Endothelial cell of umbilical vein (primary cell): ENCODE results near the gene UCP3. TPM values are rescaled to one million over a fixed set of nuclear protein-coding genes. Genes with fewer than 3 reads are reported as not detected.
A peak's percentile ranks its signal among the peaks of the same experiment; 100 is the strongest.

Experiments used
- Bru-seq: library from RNA; stranded (reverse); fragments of 400-500 nt; gene quantifications from one replicate; lab custom pipeline; 2021; lab: Mats Ljungman, UMichigan
- BruChase-seq, 2 experiments: library from RNA; stranded (reverse); fragments of 400-500 nt; gene quantifications; one replicate each; lab custom pipeline; 2021; lab: Mats Ljungman, UMichigan
- BruUV-seq: library from RNA; stranded (reverse); fragments of 400-500 nt; replicated peaks from 2 replicates; lab custom pipeline; 2021; lab: Mats Ljungman, UMichigan
- CTCF ChIA-PET: fragments of 300-600, 350-600 bp; sonication (Branson Sonifier 250); formaldehyde crosslinking; loops from one replicate; lab custom pipeline; 2021; ENCODE audit warnings: antibody characterized with exemption, inconsistent platforms; lab: Charles Lee
- POLR2A ChIA-PET: fragments of 300-600, 350-600 bp; sonication (Branson Sonifier 250); formaldehyde crosslinking; loops from one replicate; lab custom pipeline; 2021; ENCODE audit warnings: antibody characterized with exemption, inconsistent platforms; lab: Charles Lee
- DNase-seq: peaks from one replicate; pipeline ENCODE4 v3.0.0-alpha.2; 2011; ENCODE audit warnings: low read depth, low spot score
- FAIRE-seq: peaks from 2 replicates; lab custom pipeline; 2011; peaks lifted over from hg19 to GRCh38; lab: Jason Lieb, UNC
- H2AFZ ChIP-seq: 2 replicates; pipeline ENCODE4 v1.6.0; 2012; ENCODE audit warnings: low read depth, low read length, control low read depth, inconsistent platforms
- H3K27ac ChIP-seq: 2 replicates; pipeline ENCODE4 v1.5.1; 2011; ENCODE audit warnings: low read depth, mild to moderate bottlenecking, control low read depth, low read length, moderate library complexity; ENCODE audit not compliant: insufficient read depth
- H3K27me3 ChIP-seq, 2 experiments: 2 replicates each; pipeline versions ENCODE4 v1.6.0 to v1.6.1; 2011; ENCODE audit warnings: low read length in 2 of 2, mixed read lengths in 1 of 2; ENCODE audit not compliant: control insufficient read depth in 2 of 2, insufficient read depth in 2 of 2
- H3K36me3 ChIP-seq, 2 experiments: 2 replicates in 1 of 2; 3 replicates in 1 of 2; pipeline ENCODE4 v1.5.1; 2011; ENCODE audit warnings: low read length in 2 of 2, mild to moderate bottlenecking in 1 of 2, moderate library complexity in 1 of 2; ENCODE audit not compliant: control insufficient read depth in 2 of 2, insufficient read depth in 2 of 2; ENCODE audit errors: extremely low read depth in 1 of 2
- H3K4me1 ChIP-seq: 3 replicates; pipeline ENCODE4 v1.5.1; 2011; ENCODE audit warnings: mild to moderate bottlenecking, low read length; ENCODE audit not compliant: control insufficient read depth, insufficient read depth; ENCODE audit errors: extremely low read depth
- H3K4me2 ChIP-seq: 2 replicates; pipeline ENCODE4 v1.6.1; 2011; ENCODE audit warnings: low read length, control low read depth, mixed read lengths; ENCODE audit not compliant: insufficient read depth
- H3K4me3 ChIP-seq, 3 experiments: fragments of 200-600 bp in 1 of 3; sonication (generic), shearing (Covaris generic) in 1 of 3; replicated peaks in 1 of 3; 2 replicates each; pipeline ENCODE4 v1.5.1; 2011 to 2016; ENCODE audit warnings: control low read depth in 3 of 3, low read length in 3 of 3, mild to moderate bottlenecking in 2 of 3, inconsistent platforms in 1 of 3, low read depth in 1 of 3, moderate library complexity in 1 of 3; ENCODE audit not compliant: insufficient read depth in 1 of 3
- H3K79me2 ChIP-seq: 2 replicates; pipeline ENCODE4 v1.6.0; 2012; ENCODE audit warnings: low read length, inconsistent platforms; ENCODE audit not compliant: control insufficient read depth, insufficient read depth
- H3K9ac ChIP-seq: replicated peaks from 2 replicates; pipeline ENCODE3; 2011; ENCODE audit warnings: low read length, control low read depth; ENCODE audit not compliant: insufficient read depth; ENCODE audit errors: extremely low read depth
- H3K9me1 ChIP-seq: replicated peaks from 3 replicates; pipeline ENCODE4 v1.6.0; 2011; ENCODE audit warnings: mild to moderate bottlenecking, low read length; ENCODE audit not compliant: control insufficient read depth, insufficient read depth; ENCODE audit errors: extremely low read depth
- H3K9me3 ChIP-seq: replicated peaks from 2 replicates; pipeline ENCODE4 v1.5.1; 2012; ENCODE audit warnings: low read length, inconsistent platforms; ENCODE audit not compliant: control insufficient read depth, insufficient read depth
- H4K20me1 ChIP-seq: replicated peaks from 2 replicates; pipeline ENCODE3; 2011; ENCODE audit warnings: mild to moderate bottlenecking, low read length; ENCODE audit not compliant: control insufficient read depth, insufficient read depth; ENCODE audit errors: extremely low read depth
- FOS ChIP-seq: IDR thresholded peaks from 2 replicates; pipeline ENCODE4 v1.6.1; 2011; ENCODE audit warnings: mild to moderate bottlenecking, low read length, moderate library complexity, borderline replicate concordance; ENCODE audit not compliant: insufficient read depth
- GATA2 ChIP-seq: IDR thresholded peaks from 2 replicates; pipeline ENCODE4 v1.7.0; 2011; ENCODE audit warnings: low read depth, mild to moderate bottlenecking, moderate library complexity, mixed read lengths, low read length; ENCODE audit not compliant: insufficient read length, insufficient read depth
- MYC ChIP-seq: IDR thresholded peaks from one replicate; pipeline ENCODE4 v1.6.1; 2011; ENCODE audit warnings: mild to moderate bottlenecking, low read depth, low read length
- POLR2A ChIP-seq: IDR thresholded peaks from 2 replicates; pipeline ENCODE4 v1.6.1; 2012; ENCODE audit warnings: low read depth, mild to moderate bottlenecking, control low read depth, low read length
- dilution Hi-C: fragments of 300-500 bp; cut with MboI; formaldehyde crosslinking; loops from one replicate; pipeline ENCODE4 v1.15.0; 2019; ENCODE audit warnings: low sequenced_read_pairs; ENCODE audit not compliant: extremely low pct_ligation_motif_present
- intact Hi-C: fragments of 100-400 bp; cut with micrococcal nuclease; formaldehyde crosslinking; loops from one replicate; pipeline ENCODE4 v1.10.0; 2022
- long read RNA-seq: library from polyadenylated mRNA; stranded (forward); transcript quantifications from one replicate; pipeline ENCODE4 v2.0.0, GENCODE V29; 2021
- polyA minus RNA-seq, 3 experiments: library from RNA; depleted of rRNA, polyadenylated mRNA; stranded (reverse); fragments of >200 nt; gene quantifications; 1 replicate in 1 of 3; 2 replicates in 2 of 3; pipeline ENCODE4 v1.2.3, GENCODE V29; 2011
- polyA plus RNA-seq, 4 experiments: library from polyadenylated mRNA; depleted of rRNA in 3 of 4; stranded (reverse) in 3 of 4; unstranded in 1 of 4; fragments of >200 nt; gene quantifications; 2 replicates each; pipeline versions ENCODE4 v1.2.1 to v1.2.3, GENCODE V29; 2011 to 2012; ENCODE audit warnings: missing spikeins in 1 of 4
- total RNA-seq: library from RNA; stranded (reverse); gene quantifications from 2 replicates; pipeline ENCODE4 v1.2.3, GENCODE V29; 2021
- TF ChIP-seq, protein P1 (sequence below): IDR thresholded peaks from 2 replicates; pipeline ENCODE4 v1.6.1; 2011; ENCODE audit not compliant: insufficient read depth, insufficient read length
- TF ChIP-seq, protein P2 (sequence below), 2 donors: IDR thresholded peaks; 1 replicate in 1 of 2; 2 replicates in 1 of 2; pipeline ENCODE4 v1.5.1; 2011; ENCODE audit warnings: low read length in 2 of 2, mild to moderate bottlenecking in 2 of 2, moderate library complexity in 2 of 2, control low read depth in 1 of 2, inconsistent platforms in 1 of 2, low read depth in 1 of 2; ENCODE audit not compliant: insufficient read depth in 1 of 2; ENCODE audit errors: extremely low read depth in 1 of 2

UCP3 gene
- total RNA-seq (1.3 and 1.4 TPM in 2 replicates), polyA plus RNA-seq (1.1 and 1.4 TPM in 2 replicates), polyA minus RNA-seq (1.3 and 6.6 TPM in 2 replicates), Bru-seq, nascent RNA (percentile 40 among the genes with signal in this experiment), BruChase-seq, experiment 1, labeled RNA remaining after a 6-hour chase (percentile 42 among the genes with signal in this experiment), BruChase-seq, experiment 2, labeled RNA remaining after a 2-hour chase (percentile 44 among the genes with signal in this experiment)
- 0.58 and 0.78 TPM in 2 replicates for polyA plus RNA-seq (2011; cell fraction: cytosol; rRNA removed)
- 7.9 and 8.5 TPM in 2 replicates for polyA plus RNA-seq (2011; cell fraction: nucleus; rRNA removed)
- polyA plus RNA-seq (2012): 0.64 and 0.75 TPM in 2 replicates
- polyA minus RNA-seq (2011; cell fraction: cytosol; rRNA and poly(A)+ RNA removed): 0.61 TPM
- 5.2 and 6.1 TPM in 2 replicates for polyA minus RNA-seq (2011; cell fraction: nucleus; rRNA and poly(A)+ RNA removed)
- long read RNA-seq: 0 reads

GRCh38 chr11:74008373-74009229 is at the start of gene UCP3:
Gene UCP3 (minus strand): TSS chr11:74009085. CDS start chr11:74007042, 2,043 bp downstream.
- Histone ChIP-seq H3K79me2 (no peaks in the 10 kb centered on the region), H2AFZ (no peak within 1 kb of the TSS), H3K27ac (no peak within 1 kb of the TSS), H4K20me1 (no peaks in the 10 kb centered on the region), H3K4me2 (no peak within 1 kb of the TSS), H3K36me3 (peaks cover 0 to 6% of the 10 kb centered on the region in 2 experiments), H3K9me3 (no peaks in the 10 kb centered on the region), H3K9me1 (no peaks in the 10 kb centered on the region), H3K4me1 (no peaks in the 10 kb centered on the region), H3K4me3 (no peak within 1 kb of the TSS), H3K27me3 (no peaks in the 10 kb centered on the region), H3K9ac (no peak within 1 kb of the TSS)
- intact Hi-C loops (no loop called here), dilution Hi-C loops (no loop called here)
- CTCF ChIA-PET: no interaction called here
- FAIRE-seq (no peak), DNase-seq (no peak)
- BruUV-seq: no TSS peak
- TF ChIP-seq FOS (no peak), MYC (no peak), POLR2A (no peak), GATA2 (no peak)
- TF ChIP-seq, protein P1, sequence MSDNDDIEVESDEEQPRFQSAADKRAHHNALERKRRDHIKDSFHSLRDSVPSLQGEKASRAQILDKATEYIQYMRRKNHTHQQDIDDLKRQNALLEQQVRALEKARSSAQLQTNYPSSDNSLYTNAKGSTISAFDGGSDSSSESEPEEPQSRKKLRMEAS: no peak
- TF ChIP-seq, protein P2, sequence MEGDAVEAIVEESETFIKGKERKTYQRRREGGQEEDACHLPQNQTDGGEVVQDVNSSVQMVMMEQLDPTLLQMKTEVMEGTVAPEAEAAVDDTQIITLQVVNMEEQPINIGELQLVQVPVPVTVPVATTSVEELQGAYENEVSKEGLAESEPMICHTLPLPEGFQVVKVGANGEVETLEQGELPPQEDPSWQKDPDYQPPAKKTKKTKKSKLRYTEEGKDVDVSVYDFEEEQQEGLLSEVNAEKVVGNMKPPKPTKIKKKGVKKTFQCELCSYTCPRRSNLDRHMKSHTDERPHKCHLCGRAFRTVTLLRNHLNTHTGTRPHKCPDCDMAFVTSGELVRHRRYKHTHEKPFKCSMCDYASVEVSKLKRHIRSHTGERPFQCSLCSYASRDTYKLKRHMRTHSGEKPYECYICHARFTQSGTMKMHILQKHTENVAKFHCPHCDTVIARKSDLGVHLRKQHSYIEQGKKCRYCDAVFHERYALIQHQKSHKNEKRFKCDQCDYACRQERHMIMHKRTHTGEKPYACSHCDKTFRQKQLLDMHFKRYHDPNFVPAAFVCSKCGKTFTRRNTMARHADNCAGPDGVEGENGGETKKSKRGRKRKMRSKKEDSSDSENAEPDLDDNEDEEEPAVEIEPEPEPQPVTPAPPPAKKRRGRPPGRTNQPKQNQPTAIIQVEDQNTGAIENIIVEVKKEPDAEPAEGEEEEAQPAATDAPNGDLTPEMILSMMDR (IDR thresholded peaks at IDR 0.05; ENCODE audit: extremely low read depth in 1 of 2, insufficient read depth in 1 of 2, low read depth in 1 of 2, low read length in 2 of 2): no peak
- POLR2A ChIA-PET: no interaction called here
